Retinal pigment epithelial cell (primary cell): ENCODE measurements around the gene EPHA8.

Experiments used
- DNase-seq: peaks from one replicate; pipeline ENCODE4 v3.0.0-alpha.2; 2010; ENCODE audit warnings: low read depth
- H3K4me3 ChIP-seq: 2 replicates; pipeline ENCODE4 v1.5.1; 2011; ENCODE audit warnings: mild to moderate bottlenecking, low read length, control low read depth, moderate library complexity
- TF ChIP-seq, protein P1 (sequence below): conservative IDR thresholded peaks from 2 replicates; pipeline ENCODE4 v1.5.1; 2011; ENCODE audit warnings: low read depth, low read length, control low read depth, inconsistent platforms

Gene EPHA8

DNA sequence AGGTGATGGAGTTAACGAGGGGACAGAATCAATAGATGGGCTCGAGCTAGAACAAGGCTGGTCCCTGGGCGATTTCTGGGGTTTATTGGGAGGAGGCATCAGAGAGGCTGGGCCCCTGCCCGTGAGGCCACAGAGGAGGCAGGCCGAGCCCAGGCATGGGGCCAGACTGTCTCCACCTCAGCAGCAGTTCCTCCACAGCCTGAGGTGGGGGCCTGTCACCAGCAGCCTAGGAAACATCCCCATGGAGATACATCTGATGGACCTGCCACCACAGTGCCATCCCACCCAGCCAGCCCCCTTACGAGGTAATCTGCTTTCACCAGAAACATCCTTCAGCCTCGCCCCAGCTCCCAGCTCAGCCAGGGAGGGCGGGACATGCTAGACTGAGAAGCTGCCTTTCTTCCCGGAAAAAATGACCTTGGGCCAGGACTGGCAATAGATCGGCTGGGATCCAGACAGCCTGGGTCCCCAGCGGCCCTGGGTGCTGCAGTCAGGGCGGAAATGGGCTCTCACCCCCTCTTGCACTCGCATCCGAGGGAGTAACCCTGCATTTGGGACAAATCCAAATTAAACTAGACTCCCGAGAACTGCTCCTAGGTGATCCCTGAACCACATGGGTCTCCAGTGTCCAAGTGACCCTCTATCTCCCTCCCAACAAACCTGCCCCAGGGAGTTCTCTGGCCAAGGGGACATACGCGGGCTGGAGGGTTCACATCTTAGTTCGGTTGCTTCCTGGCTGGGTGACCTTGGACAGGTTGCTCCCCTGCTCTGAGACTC is 10.0 kb upstream of the EPHA8 start:
- DNase-seq: no peak
- H3K4me3 ChIP-seq: no peak overlapping the region
- TF ChIP-seq, protein P1, sequence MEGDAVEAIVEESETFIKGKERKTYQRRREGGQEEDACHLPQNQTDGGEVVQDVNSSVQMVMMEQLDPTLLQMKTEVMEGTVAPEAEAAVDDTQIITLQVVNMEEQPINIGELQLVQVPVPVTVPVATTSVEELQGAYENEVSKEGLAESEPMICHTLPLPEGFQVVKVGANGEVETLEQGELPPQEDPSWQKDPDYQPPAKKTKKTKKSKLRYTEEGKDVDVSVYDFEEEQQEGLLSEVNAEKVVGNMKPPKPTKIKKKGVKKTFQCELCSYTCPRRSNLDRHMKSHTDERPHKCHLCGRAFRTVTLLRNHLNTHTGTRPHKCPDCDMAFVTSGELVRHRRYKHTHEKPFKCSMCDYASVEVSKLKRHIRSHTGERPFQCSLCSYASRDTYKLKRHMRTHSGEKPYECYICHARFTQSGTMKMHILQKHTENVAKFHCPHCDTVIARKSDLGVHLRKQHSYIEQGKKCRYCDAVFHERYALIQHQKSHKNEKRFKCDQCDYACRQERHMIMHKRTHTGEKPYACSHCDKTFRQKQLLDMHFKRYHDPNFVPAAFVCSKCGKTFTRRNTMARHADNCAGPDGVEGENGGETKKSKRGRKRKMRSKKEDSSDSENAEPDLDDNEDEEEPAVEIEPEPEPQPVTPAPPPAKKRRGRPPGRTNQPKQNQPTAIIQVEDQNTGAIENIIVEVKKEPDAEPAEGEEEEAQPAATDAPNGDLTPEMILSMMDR: no peak

DNA sequence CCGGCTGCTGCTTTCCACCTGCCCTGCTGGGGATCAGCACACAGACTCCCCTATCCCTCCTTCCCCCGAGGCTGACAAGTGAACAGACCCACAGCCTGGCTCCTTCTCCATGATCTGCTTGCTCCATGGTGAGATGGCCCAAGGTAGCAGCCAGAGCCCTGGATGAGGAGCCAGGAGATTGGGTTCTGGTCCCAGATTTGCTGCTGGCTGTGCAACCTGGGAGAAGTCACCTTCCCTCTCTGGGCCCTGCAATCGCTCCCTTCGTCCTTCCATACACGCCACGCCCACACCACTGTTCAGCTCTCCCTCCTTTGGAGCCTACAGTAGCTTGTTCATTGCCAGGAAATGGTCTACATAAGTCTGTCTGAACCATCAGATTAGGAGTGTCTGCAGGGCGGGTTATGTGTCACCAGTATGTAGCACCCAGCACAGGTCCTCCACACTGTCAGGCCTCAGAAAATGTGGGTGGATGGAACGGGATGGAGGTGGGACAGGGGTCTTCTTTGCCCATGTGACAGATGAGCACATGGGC is 9.2 kb upstream of the EPHA8 start:
- no peak for DNase-seq
- TF ChIP-seq, protein P1: no peak
- no peak overlapping the region for H3K4me3 ChIP-seq

DNA sequence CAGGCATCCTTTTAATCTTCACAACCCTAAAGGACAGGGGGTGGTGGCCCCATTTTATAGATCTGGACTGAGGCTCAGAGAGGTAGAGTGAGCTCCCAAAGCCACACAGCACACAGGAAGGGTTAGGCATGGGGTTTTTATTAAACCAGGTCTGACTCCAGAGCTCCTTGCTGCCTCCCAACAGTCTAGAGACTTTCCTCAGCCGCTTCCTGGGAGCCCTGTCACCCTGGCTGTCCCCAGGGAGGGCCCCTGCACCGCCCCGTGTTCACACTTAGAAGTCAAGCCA is 8.0 kb upstream of the EPHA8 start:
- TF ChIP-seq, protein P1: no peak
- DNase-seq: no peak
- H3K4me3 ChIP-seq: no peak overlapping the region

DNA sequence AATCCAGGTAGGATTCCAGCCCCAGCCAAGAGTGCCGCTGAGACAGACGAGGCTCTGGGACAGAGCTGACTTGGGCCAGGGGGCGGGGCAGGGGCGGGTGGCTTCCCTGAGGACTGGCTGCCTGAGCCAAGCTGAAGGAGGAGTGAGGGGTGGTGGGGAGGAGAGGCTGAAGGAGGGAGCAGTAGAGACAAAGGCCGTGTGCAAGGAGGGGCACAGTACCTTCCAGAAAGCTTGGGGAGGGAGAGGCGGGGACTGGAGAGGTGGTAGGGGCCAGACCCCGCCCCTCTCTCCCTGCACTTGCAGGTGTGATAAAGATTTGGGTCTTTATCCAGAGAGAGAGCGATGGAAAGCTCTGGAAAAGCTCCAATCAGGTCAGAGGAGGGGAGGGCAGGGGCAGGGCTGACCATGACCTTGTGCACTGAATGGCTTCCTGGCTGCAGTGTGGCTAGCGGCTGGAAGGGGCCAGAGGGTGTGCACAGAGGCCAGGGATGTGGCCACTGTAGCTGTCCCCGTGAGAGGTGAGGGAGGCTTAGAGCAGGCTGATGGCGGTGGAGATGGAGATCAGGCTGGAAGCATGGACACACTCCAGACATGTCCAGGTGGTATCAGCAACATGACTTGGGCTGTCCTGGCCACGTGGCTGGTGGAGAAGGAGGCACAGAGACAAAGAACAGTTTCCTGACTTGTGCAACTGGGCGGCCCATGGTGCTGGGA is 6.7 kb upstream of the EPHA8 start:
- DNase-seq: no peak
- TF ChIP-seq, protein P1: no peak
- H3K4me3 ChIP-seq: no peak overlapping the region

DNA sequence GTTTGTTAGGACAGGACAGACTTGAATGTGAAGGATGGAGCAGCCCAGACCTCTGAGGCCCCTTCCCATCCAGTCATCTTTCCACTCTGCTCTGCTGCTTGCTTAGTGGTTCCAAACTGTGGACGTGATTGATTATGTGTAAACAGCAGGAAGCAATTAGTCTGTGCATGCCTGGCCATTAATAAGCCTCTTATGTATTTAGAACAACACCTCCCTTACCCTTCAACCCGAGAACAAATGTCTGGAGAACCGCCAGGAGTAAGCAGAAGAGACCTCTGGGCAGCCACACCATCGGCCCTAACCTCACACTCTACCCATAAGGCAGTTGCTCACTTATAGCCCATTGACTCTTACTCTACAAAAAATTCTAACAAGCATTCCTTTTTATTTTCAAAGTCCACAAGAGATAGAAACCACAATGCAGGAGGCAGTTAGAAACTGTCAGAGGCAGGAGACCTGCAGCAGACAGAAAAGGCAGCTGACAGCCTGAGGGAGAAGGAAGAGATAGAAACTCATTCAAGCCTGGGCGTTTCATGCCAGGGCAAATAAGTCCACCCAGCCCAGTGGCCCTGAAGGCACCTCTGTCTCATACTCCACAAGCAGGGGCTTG is 5.8 kb upstream of the EPHA8 start:
- TF ChIP-seq, protein P1: no peak
- no peak overlapping the region for H3K4me3 ChIP-seq
- DNase-seq: peak; percentile 2

DNA sequence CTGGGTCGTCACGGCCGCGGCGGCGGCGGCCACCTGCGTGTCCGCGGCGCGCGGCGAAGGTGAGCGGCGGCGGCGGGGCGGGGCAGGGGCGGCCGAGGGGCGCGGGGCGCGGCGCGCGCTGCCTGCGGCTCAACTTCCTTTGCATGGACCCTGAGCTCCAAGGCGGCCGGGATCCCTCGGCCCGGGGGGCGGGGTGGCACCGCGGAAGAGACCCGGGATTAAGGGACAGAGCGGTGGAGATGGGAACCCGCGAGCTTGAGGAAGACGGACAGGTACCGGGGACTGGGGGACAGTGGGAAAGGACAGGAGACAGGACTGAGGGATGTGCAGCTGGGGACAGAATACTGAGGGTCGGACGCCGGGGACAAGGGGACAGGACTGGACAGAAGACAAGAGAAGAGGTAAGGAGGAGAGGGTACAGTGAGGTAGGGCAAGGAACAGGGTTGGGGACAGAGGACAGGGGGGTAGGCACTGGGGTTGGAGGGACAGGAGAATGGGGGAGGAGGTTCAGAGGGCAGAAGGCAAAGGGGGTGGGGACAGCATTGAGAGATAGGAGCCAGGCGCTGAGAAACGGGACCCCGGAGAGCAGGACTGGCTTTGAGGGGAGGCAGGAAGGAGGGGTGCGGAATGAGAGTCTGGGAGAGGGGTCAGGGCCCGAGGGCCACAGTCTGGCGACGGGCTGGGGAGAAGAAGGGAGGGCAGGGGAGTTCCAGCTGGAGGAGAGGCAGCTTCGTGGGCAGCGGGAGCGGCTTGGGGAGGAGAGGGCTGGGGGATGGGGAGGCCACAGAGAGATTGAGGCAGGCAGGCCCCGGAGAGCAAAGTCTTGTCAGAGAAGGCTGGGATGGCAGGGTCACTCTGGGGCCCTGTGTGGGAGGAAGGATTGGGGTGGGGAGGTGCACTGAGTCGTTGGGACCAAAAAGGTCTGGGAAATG is 648 bp downstream of the EPHA8 start:
- TF ChIP-seq, protein P1: no peak
- no peak for DNase-seq
- no peak overlapping the region for H3K4me3 ChIP-seq
